ENCODE measurements around the gene STARD7. TPM values are rescaled to one million over a fixed set of nuclear protein-coding genes. Genes with fewer than 3 reads are reported as not detected.

STARD7 gene
- total and polyA plus RNA-seq, 10 of the 15 experiments (the other 5 are each of a cell fraction or from before 2014, with no cell fraction given), result 85.4 to 237 (median 153) TPM

- no peak for TF ChIP-seq RFX5 (IDR thresholded peaks at IDR 0.05; ENCODE audit: low read depth, low read length)
- 0 out of 2 replicates have a peak, but pooled peaks have one; percentile 69 for TF ChIP-seq SIN3A (IDR thresholded peaks at IDR 0.05; ENCODE audit: low read depth, low read length)
- TF ChIP-seq CEBPB (IDR thresholded peaks at IDR 0.05; ENCODE audit: borderline replicate concordance in 1 of 2, low read depth in 2 of 2, low read length in 2 of 2), result no peak
- no peak for TF ChIP-seq MEF2B (IDR thresholded peaks at IDR 0.05; ENCODE audit: partially characterized antibody, poor library complexity, severe bottlenecking)
- TF ChIP-seq NFYA (IDR thresholded peaks at IDR 0.05; ENCODE audit: borderline replicate concordance, low read depth, low read length), result no peak
- TF ChIP-seq ASH2L (IDR thresholded peaks at IDR 0.05; ENCODE audit: borderline replicate concordance, low read depth), result no peak
- no peak for TF ChIP-seq POLR2A (IDR thresholded peaks at IDR 0.05; ENCODE audit: low read depth, low read length)
- no peak for TF ChIP-seq SREBF2 (IDR thresholded peaks at IDR 0.05; ENCODE audit: low read length)
- TF ChIP-seq BMI1 (IDR thresholded peaks at IDR 0.05; ENCODE audit: borderline replicate concordance), result no peak
- TF ChIP-seq SUZ12 (IDR thresholded peaks at IDR 0.05; ENCODE audit: unreplicated experiment), result no peak
- TF ChIP-seq YY1 (IDR thresholded peaks at IDR 0.05; ENCODE audit: low read depth, low read length), result no peak
Measured at GRCh38 chr2:96144481-96145035, 64.1 kb downstream of the STARD7 start (continued).

DNA sequence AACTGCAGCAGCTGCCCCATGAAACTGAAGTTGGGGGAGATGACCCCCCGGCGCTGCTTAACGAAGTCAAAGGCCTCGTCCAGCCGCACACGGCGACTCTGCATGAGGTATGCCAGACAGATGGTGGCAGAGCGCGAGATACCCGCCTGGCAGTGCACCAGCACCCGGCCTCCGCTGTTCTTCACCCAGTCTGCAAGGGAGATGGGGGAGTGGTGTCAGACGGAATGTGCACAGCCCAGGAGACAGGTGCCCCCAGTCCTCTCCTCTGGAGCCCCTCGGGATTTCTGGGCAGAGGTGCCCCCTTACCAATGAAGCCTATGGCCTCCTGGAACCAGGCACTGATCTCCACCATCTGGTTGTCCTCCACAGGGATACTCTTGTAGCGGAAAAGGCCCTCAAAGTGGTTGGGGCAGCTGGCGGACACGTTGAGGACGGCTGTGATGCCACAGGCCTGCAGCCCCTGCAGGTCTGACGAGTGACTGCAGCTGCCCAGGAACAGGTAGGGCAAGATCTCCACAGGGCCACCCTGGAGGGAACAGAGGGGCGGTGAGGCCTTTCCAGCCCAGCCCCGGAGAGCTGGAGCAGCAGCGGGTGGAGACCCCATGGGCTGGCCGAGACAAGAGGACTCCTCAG, 64.7 kb downstream of the STARD7 start:
- ATAC-seq, result no peak
- no peaks in the 10 kb centered on the region for H3K9me3 ChIP-seq (replicated peaks; ENCODE audit: control insufficient read depth, insufficient read depth, low read length)
- FAIRE-seq, result no peak
- SMC1A ChIA-PET (ENCODE audit: uncharacterized antibody, unreplicated experiment), result interaction anchor here (1.2 to 14.4 kb wide), 4 partner anchors 8 to 29 kb away, joined by 3 to 338 read pairs (median 72); no protein-coding TSS in a partner anchor
- H3K27me3 ChIP-seq (replicated peaks in 1 of 2; ENCODE audit: control insufficient read depth in 2 of 2, insufficient read depth in 2 of 2, low read length in 1 of 2), result no peaks in the 10 kb centered on the region
- CTCF ChIA-PET, result interaction anchor here (0.8 to 14.4 kb wide), 6 partner anchors 14 to 123 kb away, joined by 3 to 535 read pairs (median 26); partner anchors contain the start of gene ADRA2B
- H3K79me2 ChIP-seq (ENCODE audit: control insufficient read depth, insufficient read depth, low read length), result peaks cover 29% of the 10 kb centered on the region
- 1% methylated on average over 23 of the region's 23 CpGs for WGBS (ENCODE audit: insufficient coverage, insufficient replicate concordance, low lambda C conversion rate, missing lambda C conversion rate)
- intact Hi-C loops (cut with micrococcal nuclease; ENCODE audit: unreplicated experiment) (loop anchor here (2.0 kb wide), 1 partner anchor 65 kb away; the partner anchor contains the start of gene STARD7), in situ Hi-C loops (cut with MboI) (loop anchor here (5.0 kb wide), 2 partner anchors 33 to 118 kb away; no protein-coding TSS in a partner anchor)
- DNase-seq (ENCODE audit: low read depth, low spot score), result no peak
- H3K4me1 ChIP-seq (ENCODE audit: control insufficient read depth, insufficient read depth, low read length), result peaks cover 45% of the 10 kb centered on the region
- TSS peak; percentile 73 for BruUV-seq (replicated peaks)
- RAD21 ChIA-PET (ENCODE audit: unreplicated experiment), result interaction anchor here (3.8 to 18.1 kb wide), 3 partner anchors 14 to 31 kb away, joined by 34 to 463 read pairs (median 182); no protein-coding TSS in a partner anchor
- no peak overlapping the region for H2AFZ ChIP-seq (ENCODE audit: control insufficient read depth, low read depth, low read length)
- H3K9ac ChIP-seq (ENCODE audit: control insufficient read depth, insufficient read depth, low read length), result peak overlapping the region; percentile 84
- peaks cover 7% of the 10 kb centered on the region in 2 experiments; a peak in 2 of 4 replicates for H3K36me3 ChIP-seq (ENCODE audit: control insufficient read depth in 2 of 2, insufficient read depth in 2 of 2, low read length in 1 of 2)
- peak overlapping the region; percentile 89 for H3K27ac ChIP-seq (ENCODE audit: control insufficient read depth, insufficient read depth)
- H4K20me1 ChIP-seq (ENCODE audit: control insufficient read depth, insufficient read depth), result no peaks in the 10 kb centered on the region
- H3K4me3 ChIP-seq, result peak overlapping the region; percentile 92
- POLR2A ChIA-PET, result interaction anchor here (0.6 to 9.5 kb wide), 6 partner anchors 8 to 64 kb away, joined by 3 to 161 read pairs (median 24); partner anchors contain the start of gene STARD7
- H3K4me2 ChIP-seq (ENCODE audit: control insufficient read depth, insufficient read depth), result peak overlapping the region; percentile 95
- TF ChIP-seq MYB (IDR thresholded peaks at IDR 0.05; ENCODE audit: borderline replicate concordance, low read depth, low read length) (0 out of 2 replicates have a peak, but pooled peaks have one; percentile 14), WRNIP1 (IDR thresholded peaks at IDR 0.05; ENCODE audit: borderline replicate concordance, low read depth, low read length) (peak; percentile 78; the same call in 1 of the 2 replicates), RFX5 (IDR thresholded peaks at IDR 0.05; ENCODE audit: low read depth, low read length) (0 out of 2 replicates have a peak, but pooled peaks have one; percentile 8), FOXM1 (IDR thresholded peaks at IDR 0.05; ENCODE audit: low read depth, low read length) (no peak), ZNF217 (IDR thresholded peaks at IDR 0.05) (no peak)
- TF ChIP-seq, protein P1, sequence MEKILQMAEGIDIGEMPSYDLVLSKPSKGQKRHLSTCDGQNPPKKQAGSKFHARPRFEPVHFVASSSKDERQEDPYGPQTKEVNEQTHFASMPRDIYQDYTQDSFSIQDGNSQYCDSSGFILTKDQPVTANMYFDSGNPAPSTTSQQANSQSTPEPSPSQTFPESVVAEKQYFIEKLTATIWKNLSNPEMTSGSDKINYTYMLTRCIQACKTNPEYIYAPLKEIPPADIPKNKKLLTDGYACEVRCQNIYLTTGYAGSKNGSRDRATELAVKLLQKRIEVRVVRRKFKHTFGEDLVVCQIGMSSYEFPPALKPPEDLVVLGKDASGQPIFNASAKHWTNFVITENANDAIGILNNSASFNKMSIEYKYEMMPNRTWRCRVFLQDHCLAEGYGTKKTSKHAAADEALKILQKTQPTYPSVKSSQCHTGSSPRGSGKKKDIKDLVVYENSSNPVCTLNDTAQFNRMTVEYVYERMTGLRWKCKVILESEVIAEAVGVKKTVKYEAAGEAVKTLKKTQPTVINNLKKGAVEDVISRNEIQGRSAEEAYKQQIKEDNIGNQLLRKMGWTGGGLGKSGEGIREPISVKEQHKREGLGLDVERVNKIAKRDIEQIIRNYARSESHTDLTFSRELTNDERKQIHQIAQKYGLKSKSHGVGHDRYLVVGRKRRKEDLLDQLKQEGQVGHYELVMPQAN (conservative IDR thresholded peaks at IDR 0.05), result 0 out of 2 replicates have a peak, but pooled peaks have one; percentile 20
- TF ChIP-seq, protein P2, sequence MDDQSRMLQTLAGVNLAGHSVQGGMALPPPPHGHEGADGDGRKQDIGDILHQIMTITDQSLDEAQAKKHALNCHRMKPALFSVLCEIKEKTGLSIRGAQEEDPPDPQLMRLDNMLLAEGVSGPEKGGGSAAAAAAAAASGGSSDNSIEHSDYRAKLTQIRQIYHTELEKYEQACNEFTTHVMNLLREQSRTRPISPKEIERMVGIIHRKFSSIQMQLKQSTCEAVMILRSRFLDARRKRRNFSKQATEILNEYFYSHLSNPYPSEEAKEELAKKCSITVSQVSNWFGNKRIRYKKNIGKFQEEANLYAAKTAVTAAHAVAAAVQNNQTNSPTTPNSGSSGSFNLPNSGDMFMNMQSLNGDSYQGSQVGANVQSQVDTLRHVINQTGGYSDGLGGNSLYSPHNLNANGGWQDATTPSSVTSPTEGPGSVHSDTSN (IDR thresholded peaks at IDR 0.05; ENCODE audit: insufficient replicate concordance, low read depth, low read length), result peak; percentile 1

All from GM12878 (cell line).